GM12878 (cell line): ENCODE results near the gene INPP5D. TPM values are rescaled to one million over a fixed set of nuclear protein-coding genes. Genes with fewer than 3 reads are reported as not detected.

Experiments used
- BACH1 ChIP-seq: fragments of 450-650 bp; IDR thresholded peaks from 2 replicates; pipeline ENCODE4 v1.6.1; 2017; ENCODE audit warnings: mild to moderate bottlenecking, borderline replicate concordance
- BCLAF1 ChIP-seq: fragments of 450-650 bp; IDR thresholded peaks from 2 replicates; pipeline ENCODE4 v1.6.1; 2017; ENCODE audit warnings: antibody characterized with exemption, mild to moderate bottlenecking, moderate library complexity
- IRF4 ChIP-seq: IDR thresholded peaks from 2 replicates; pipeline ENCODE4 v1.6.1; 2011; ENCODE audit warnings: low read depth, low read length
- LARP7 ChIP-seq: fragments of 450-650 bp; IDR thresholded peaks from 2 replicates; pipeline ENCODE4 v1.6.1; 2017; ENCODE audit warnings: mild to moderate bottlenecking
- POLR2AphosphoS5 ChIP-seq: IDR thresholded peaks from 2 replicates; pipeline ENCODE4 v1.6.1; 2011; ENCODE audit warnings: mild to moderate bottlenecking, low read length, inconsistent platforms
- POU2F2 ChIP-seq: IDR thresholded peaks from 3 replicates; pipeline ENCODE4 v1.6.1; 2011; ENCODE audit warnings: low read depth, mild to moderate bottlenecking, low read length, borderline replicate concordance
- RELA ChIP-seq: fragments of 450-650 bp; IDR thresholded peaks from 2 replicates; pipeline ENCODE4 v1.8.0; 2014; ENCODE audit warnings: borderline replicate concordance; ENCODE audit not compliant: partially characterized antibody
- SMAD1 ChIP-seq: fragments of 450-650 bp; IDR thresholded peaks from 2 replicates; pipeline ENCODE4 v1.6.1; 2018; ENCODE audit warnings: mild to moderate bottlenecking, low read depth; ENCODE audit not compliant: partially characterized antibody
- TCF3 ChIP-seq: IDR thresholded peaks from 2 replicates; pipeline ENCODE4 v1.6.1; 2012; ENCODE audit warnings: low read depth, mild to moderate bottlenecking, low read length, borderline replicate concordance; ENCODE audit not compliant: insufficient read depth
- ZNF592 ChIP-seq: fragments of 450-650 bp; IDR thresholded peaks from 2 replicates; pipeline ENCODE4 v1.6.1; 2017; ENCODE audit warnings: mild to moderate bottlenecking, moderate library complexity
- polyA plus RNA-seq, 11 experiments: library from polyadenylated mRNA; depleted of rRNA in 4 of 11; unstranded in 6 of 11; stranded (reverse) in 5 of 11; fragments of >200 nt; fragmentation: Nextera tagmentation in 4 of 11; fragmentation: Illumina TruSeq in 1 of 11; extraction: Ambion mirVana in 4 of 11; extraction: Trizol in 1 of 11; gene quantifications; 1 replicate in 1 of 11; 2 replicates in 10 of 11; pipeline versions ENCODE4 v1.2.1 to v1.2.3, GENCODE V29; 2011 to 2016; ENCODE audit warnings: inconsistent platforms in 2 of 11, missing spikeins in 2 of 11, low read depth in 1 of 11
- total RNA-seq, 4 experiments: library from RNA; depleted of rRNA in 3 of 4; stranded (reverse); fragments of >200 nt in 3 of 4; fragmentation: Illumina TruSeq in 1 of 4; extraction: Trizol in 1 of 4; gene quantifications; 2 replicates each; pipeline versions ENCODE4 v1.2.1 to v1.2.3, GENCODE V29; 2013 to 2021

The INPP5D gene
- total and polyA plus RNA-seq, 10 of the 15 experiments (the other 5 are each of a cell fraction or from before 2014, with no cell fraction given) = 11.8 to 139 (median 88.8) TPM

- TF ChIP-seq ZNF592 (0 out of 2 replicates have a peak, but pooled peaks have one; percentile 67), POU2F2 (0 out of 3 replicates have a peak, but pooled peaks have one; percentile 6), TCF3 (0 out of 2 replicates have a peak, but pooled peaks have one; percentile 13), POLR2AphosphoS5 (peak; percentile 13; the same call in 1 of the 2 replicates), BCLAF1 (0 out of 2 replicates have a peak, but pooled peaks have one; percentile 25), LARP7 (peak; percentile 77), RELA (no peak), BACH1 (peak; percentile 6; the same call in 1 of the 2 replicates), IRF4 (no peak), SMAD1 (no peak)
Measured at GRCh38 chr2:233080836-233081229, 20.7 kb downstream of the INPP5D start (continued).
